Measurements from ENCODE around the gene P2RY8. TPM values are rescaled to one million over a fixed set of nuclear protein-coding genes. Genes with fewer than 3 reads are reported as not detected.
"Not testable (repeated sequence)": the region's sequence is repeated elsewhere in the genome, so short reads cannot be mapped to it uniquely, and the experiment has no call there.

The P2RY8 gene
- total and polyA plus RNA-seq, 4 donors, result 0.31 to 5.5 (median 3.0) TPM

GRCh38 chrX:1496076-1496475 lies 40.9 kb downstream of the P2RY8 start:
- Histone ChIP-seq H3K4me3 (ENCODE audit: low read length in 2 of 2) (no peak overlapping the region), H3K9me3 (ENCODE audit: control insufficient read depth, low read length) (no peaks in the 10 kb centered on the region), H3K36me3 (ENCODE audit: control insufficient read depth in 1 of 2, insufficient read depth in 2 of 2, low read length in 1 of 2) (no peaks in the 10 kb centered on the region), H3K27me3 (ENCODE audit: control insufficient read depth in 1 of 2, insufficient read depth in 2 of 2, low read length in 1 of 2) (no peaks in the 10 kb centered on the region), H3K4me1 (ENCODE audit: control insufficient read depth in 1 of 2, insufficient read depth in 2 of 2, low read length in 2 of 2) (no peaks in the 10 kb centered on the region), H3K27ac (ENCODE audit: low read depth in 1 of 2, low read length in 2 of 2) (no peak overlapping the region)
- DNase-seq (no peak), ATAC-seq (ENCODE audit: low FRiP score) (no peak)
- intact Hi-C loops (cut with DNase I), result no loop called here
- 63 to 66% methylated on average over 12 of the region's 12 CpGs for WGBS, 2 donors

GRCh38 chrX:1493877-1494510 lies 43.0 kb downstream of the P2RY8 start:
- intact Hi-C loops (cut with DNase I), result no loop called here
- no peak overlapping the region for H3K27ac ChIP-seq (ENCODE audit: low read depth in 1 of 2, low read length in 2 of 2)
- ATAC-seq (ENCODE audit: low FRiP score), result peak; percentile 44
- DNase-seq, result no peak
- H3K4me1 ChIP-seq (ENCODE audit: control insufficient read depth in 1 of 2, insufficient read depth in 2 of 2, low read length in 2 of 2), result no peaks in the 10 kb centered on the region
- no peaks in the 10 kb centered on the region for H3K27me3 ChIP-seq (ENCODE audit: control insufficient read depth in 1 of 2, insufficient read depth in 2 of 2, low read length in 1 of 2)
- H3K9me3 ChIP-seq (ENCODE audit: control insufficient read depth, low read length), result no peaks in the 10 kb centered on the region
- no peaks in the 10 kb centered on the region for H3K36me3 ChIP-seq (ENCODE audit: control insufficient read depth in 1 of 2, insufficient read depth in 2 of 2, low read length in 1 of 2)
- WGBS, 2 donors, result 14% methylated on average over 15 of the region's 15 CpGs
- H3K4me3 ChIP-seq (ENCODE audit: low read length in 2 of 2), result no peak overlapping the region

DNA sequence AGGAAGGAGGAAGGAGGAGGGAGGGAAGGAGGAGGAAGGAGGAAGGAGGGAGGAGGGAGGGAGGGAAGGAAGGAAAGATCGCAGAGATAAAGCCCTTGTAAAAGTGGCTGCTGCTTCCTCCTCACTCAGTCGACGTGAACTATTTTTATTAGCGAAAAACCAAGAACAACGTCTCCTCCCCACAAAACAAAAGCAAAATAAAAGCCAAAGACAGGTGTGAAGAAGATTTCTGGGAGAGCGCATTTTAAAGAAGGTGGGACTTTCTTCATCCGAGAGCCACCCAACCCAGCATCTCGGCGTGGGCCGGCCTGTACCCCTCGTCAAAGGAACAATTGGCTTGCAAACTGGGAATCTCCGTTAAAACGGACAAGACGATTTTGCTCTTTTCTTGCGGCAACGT lies 43.6 kb downstream of the P2RY8 start:
- 15 to 24% methylated on average over 16 of the region's 16 CpGs for WGBS, 2 donors
- no peak for DNase-seq
- ATAC-seq (ENCODE audit: low FRiP score), result no peak

GRCh38 chrX:1492421-1493012 lies 44.5 kb downstream of the P2RY8 start:
- no peak for ATAC-seq (ENCODE audit: low FRiP score)
- peak in 1 of 2 donors; percentile 36 for DNase-seq

More for the DNA sequence above, 43.6 kb downstream of the P2RY8 start:
- Histone ChIP-seq H3K36me3 (ENCODE audit: control insufficient read depth in 1 of 2, insufficient read depth in 2 of 2, low read length in 1 of 2) (no peaks in the 10 kb centered on the region), H3K9me3 (ENCODE audit: control insufficient read depth, low read length) (no peaks in the 10 kb centered on the region), H3K4me1 (ENCODE audit: control insufficient read depth in 1 of 2, insufficient read depth in 2 of 2, low read length in 2 of 2) (no peaks in the 10 kb centered on the region), H3K27me3 (ENCODE audit: control insufficient read depth in 1 of 2, insufficient read depth in 2 of 2, low read length in 1 of 2) (no peaks in the 10 kb centered on the region), H3K27ac (ENCODE audit: low read depth in 1 of 2, low read length in 2 of 2) (no peak overlapping the region), H3K4me3 (ENCODE audit: low read length in 2 of 2) (no peak overlapping the region)
- intact Hi-C loops (cut with DNase I), result no loop called here

DNA sequence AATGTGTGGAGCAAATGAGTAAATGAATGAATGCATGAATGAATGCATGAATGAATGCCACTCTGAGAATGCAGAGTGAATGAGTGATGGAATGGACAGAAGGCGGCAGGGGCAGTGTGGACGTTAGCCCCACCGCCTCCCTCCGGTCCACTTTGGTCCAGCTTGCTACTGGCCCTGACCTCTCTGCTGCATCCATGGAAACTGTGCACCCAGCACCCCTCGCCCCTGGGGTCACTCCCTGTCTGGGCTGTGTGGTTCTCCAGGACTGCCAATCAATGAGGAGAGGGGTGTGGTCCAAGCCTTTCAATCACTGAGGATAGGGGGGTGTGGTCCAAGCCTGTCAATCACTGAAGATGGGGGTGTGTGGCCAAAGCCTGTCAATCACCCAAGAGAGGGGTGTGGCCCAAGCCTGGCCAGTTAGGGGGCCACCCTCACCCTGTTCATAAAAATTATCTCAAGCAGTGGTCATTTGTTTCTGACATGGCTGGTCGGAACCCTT lies 45.1 kb downstream of the P2RY8 start:
- no peak for ATAC-seq (ENCODE audit: low FRiP score)
- 86 to 91% methylated on average over 5 to 6 of the region's 6 CpGs for WGBS, 2 donors
- H3K36me3 ChIP-seq (ENCODE audit: control insufficient read depth in 1 of 2, insufficient read depth in 2 of 2, low read length in 1 of 2), result no peaks in the 10 kb centered on the region

More at GRCh38 chrX:1492421-1493012, 44.5 kb downstream of the P2RY8 start:
- Histone ChIP-seq H3K27me3 (ENCODE audit: control insufficient read depth in 1 of 2, insufficient read depth in 2 of 2, low read length in 1 of 2) (no peaks in the 10 kb centered on the region), H3K36me3 (ENCODE audit: control insufficient read depth in 1 of 2, insufficient read depth in 2 of 2, low read length in 1 of 2) (no peaks in the 10 kb centered on the region), H3K4me1 (ENCODE audit: control insufficient read depth in 1 of 2, insufficient read depth in 2 of 2, low read length in 2 of 2) (no peaks in the 10 kb centered on the region), H3K9me3 (ENCODE audit: control insufficient read depth, low read length) (no peaks in the 10 kb centered on the region), H3K4me3 (ENCODE audit: low read length in 2 of 2) (no peak overlapping the region), H3K27ac (ENCODE audit: low read depth in 1 of 2, low read length in 2 of 2) (no peak overlapping the region)
- 88 to 89% methylated on average over 9 of the region's 9 CpGs for WGBS, 2 donors
- intact Hi-C loops (cut with DNase I), result no loop called here

GRCh38 chrX:1491248-1491647 lies 45.7 kb downstream of the P2RY8 start:
- intact Hi-C loops (cut with DNase I); H3K4me1 ChIP-seq (ENCODE audit: control insufficient read depth in 1 of 2, insufficient read depth in 2 of 2, low read length in 2 of 2); H3K27me3 ChIP-seq (ENCODE audit: control insufficient read depth in 1 of 2, insufficient read depth in 2 of 2, low read length in 1 of 2); H3K36me3 ChIP-seq (ENCODE audit: control insufficient read depth in 1 of 2, insufficient read depth in 2 of 2, low read length in 1 of 2); H3K9me3 ChIP-seq (ENCODE audit: control insufficient read depth, low read length); DNase-seq; H3K27ac ChIP-seq (ENCODE audit: low read depth in 1 of 2, low read length in 2 of 2); H3K4me3 ChIP-seq (ENCODE audit: low read length in 2 of 2); ATAC-seq (ENCODE audit: low FRiP score): not testable (repeated sequence)
- WGBS, 2 donors, result 95 to 97% methylated on average over 4 of the region's 4 CpGs

More for the DNA sequence above, 45.1 kb downstream of the P2RY8 start:
- Histone ChIP-seq H3K4me3 (ENCODE audit: low read length in 2 of 2) (no peak overlapping the region), H3K9me3 (ENCODE audit: control insufficient read depth, low read length) (no peaks in the 10 kb centered on the region), H3K27me3 (ENCODE audit: control insufficient read depth in 1 of 2, insufficient read depth in 2 of 2, low read length in 1 of 2) (no peaks in the 10 kb centered on the region), H3K4me1 (ENCODE audit: control insufficient read depth in 1 of 2, insufficient read depth in 2 of 2, low read length in 2 of 2) (no peaks in the 10 kb centered on the region), H3K27ac (ENCODE audit: low read depth in 1 of 2, low read length in 2 of 2) (no peak overlapping the region)
- DNase-seq, result peak in 1 of 2 donors; percentile 25
- intact Hi-C loops (cut with DNase I), result no loop called here

GRCh38 chrX:1490723-1491122 lies 46.3 kb downstream of the P2RY8 start:
- DNase-seq; H3K27me3 ChIP-seq (ENCODE audit: control insufficient read depth in 1 of 2, insufficient read depth in 2 of 2, low read length in 1 of 2); H3K4me1 ChIP-seq (ENCODE audit: control insufficient read depth in 1 of 2, insufficient read depth in 2 of 2, low read length in 2 of 2); ATAC-seq (ENCODE audit: low FRiP score); H3K36me3 ChIP-seq (ENCODE audit: control insufficient read depth in 1 of 2, insufficient read depth in 2 of 2, low read length in 1 of 2); H3K4me3 ChIP-seq (ENCODE audit: low read length in 2 of 2); H3K9me3 ChIP-seq (ENCODE audit: control insufficient read depth, low read length); H3K27ac ChIP-seq (ENCODE audit: low read depth in 1 of 2, low read length in 2 of 2); intact Hi-C loops (cut with DNase I): not testable (repeated sequence)
- 94% methylated on average over 1 of the region's 1 CpG for WGBS, 2 donors

DNA sequence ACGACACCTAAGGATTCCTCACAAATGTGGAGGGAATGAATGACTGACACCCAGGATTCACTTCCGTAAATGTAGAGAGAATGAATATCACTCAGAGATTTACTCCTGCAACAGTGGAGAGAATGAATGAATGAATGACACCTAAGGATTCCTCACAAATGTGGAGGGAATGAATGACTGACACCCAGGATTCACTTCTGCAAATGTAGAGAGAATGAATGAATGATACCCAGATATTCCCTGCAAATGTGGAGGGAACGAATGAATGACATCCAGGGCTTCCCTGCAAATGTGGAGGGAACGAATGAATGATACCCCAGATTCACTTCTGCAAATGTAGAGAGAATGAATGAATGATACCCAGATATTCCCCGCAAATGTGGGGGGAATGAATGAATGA lies 47.6 kb downstream of the P2RY8 start:
- 74 to 88% methylated on average over 5 of the region's 5 CpGs for WGBS, 2 donors
- not testable (repeated sequence) for H3K4me1 ChIP-seq (ENCODE audit: control insufficient read depth in 1 of 2, insufficient read depth in 2 of 2, low read length in 2 of 2)

DNA sequence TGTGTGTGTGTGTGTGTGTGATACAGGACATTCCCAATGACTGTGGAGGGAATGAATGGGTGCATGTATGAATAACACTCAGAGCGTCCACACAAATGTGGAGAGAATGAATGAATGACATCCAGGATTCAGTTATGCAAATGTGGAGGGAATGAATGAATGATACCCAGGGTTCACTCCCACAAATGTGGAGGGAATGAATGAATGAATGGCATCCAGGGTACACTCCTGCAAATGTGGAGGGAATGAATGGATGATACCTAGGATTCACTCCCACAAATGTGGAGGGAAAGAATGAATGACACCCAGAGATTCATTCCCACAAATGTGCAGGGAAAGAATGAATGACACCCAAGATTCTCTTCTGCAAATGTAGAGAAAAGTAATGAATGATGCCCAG lies 48.2 kb downstream of the P2RY8 start:
- Histone ChIP-seq H3K27ac (ENCODE audit: low read depth in 1 of 2, low read length in 2 of 2) (no peak overlapping the region), H3K4me3 (ENCODE audit: low read length in 2 of 2) (no peak overlapping the region), H3K4me1 (ENCODE audit: control insufficient read depth in 1 of 2, insufficient read depth in 2 of 2, low read length in 2 of 2) (no peaks in the 10 kb centered on the region), H3K36me3 (ENCODE audit: control insufficient read depth in 1 of 2, insufficient read depth in 2 of 2, low read length in 1 of 2) (no peaks in the 10 kb centered on the region), H3K9me3 (ENCODE audit: control insufficient read depth, low read length) (peaks cover 4% of the 10 kb centered on the region), H3K27me3 (ENCODE audit: control insufficient read depth in 1 of 2, insufficient read depth in 2 of 2, low read length in 1 of 2) (no peaks in the 10 kb centered on the region)
- intact Hi-C loops (cut with DNase I), result no loop called here
- WGBS, 2 donors, result 91 to 97% methylated on average over 1 of the region's 1 CpG
- ATAC-seq (ENCODE audit: low FRiP score), result no peak
- no peak for DNase-seq

More for the DNA sequence above, 47.6 kb downstream of the P2RY8 start:
- ATAC-seq (ENCODE audit: low FRiP score); DNase-seq; H3K4me3 ChIP-seq (ENCODE audit: low read length in 2 of 2); H3K27ac ChIP-seq (ENCODE audit: low read depth in 1 of 2, low read length in 2 of 2); intact Hi-C loops (cut with DNase I); H3K9me3 ChIP-seq (ENCODE audit: control insufficient read depth, low read length); H3K27me3 ChIP-seq (ENCODE audit: control insufficient read depth in 1 of 2, insufficient read depth in 2 of 2, low read length in 1 of 2); H3K36me3 ChIP-seq (ENCODE audit: control insufficient read depth in 1 of 2, insufficient read depth in 2 of 2, low read length in 1 of 2): not testable (repeated sequence)

Data from aorta (tissue), 5 donors.